Peyer's patch (tissue), 4 donors: Measurements from ENCODE around the gene SCN1B. TPM values are rescaled to one million over a fixed set of nuclear protein-coding genes. Genes with fewer than 3 reads are reported as not detected.

Experiments
- DNase-seq, 3 donors: peaks; one replicate each; pipeline ENCODE4 v3.0.0-alpha.2; 2017 to 2019
- H3K27ac ChIP-seq, 4 donors: fragments of 200-600 bp; sonication (generic); one replicate each; pipeline ENCODE4 v1.5.1; 2016 to 2019
- H3K27me3 ChIP-seq, 2 donors: fragments of 200-600 bp; sonication (generic); one replicate each; pipeline ENCODE4 v1.5.1; 2019
- H3K36me3 ChIP-seq, 3 donors: fragments of 200-600 bp; sonication (generic); one replicate each; pipeline ENCODE4 v1.5.1; 2016 to 2019
- H3K4me1 ChIP-seq, 4 donors: fragments of 200-600 bp; sonication (generic); one replicate each; pipeline ENCODE4 v1.5.1; 2016 to 2019
- H3K4me3 ChIP-seq, 4 donors: fragments of 200-600 bp; sonication (generic); 1 replicate in 3 of 4; 2 replicates in 1 of 4; pipeline ENCODE4 v1.5.1; 2016 to 2019; ENCODE audit warnings: mild to moderate bottlenecking in 1 of 4
- H3K9me3 ChIP-seq, 4 donors: fragments of 200-600 bp; sonication (generic); one replicate each; pipeline ENCODE4 v1.5.1; 2016 to 2019; ENCODE audit warnings: mild to moderate bottlenecking in 1 of 4
- CTCF ChIP-seq, 6 experiments: fragments of 450-650 bp in 4 of 6; fragments of 200-600 bp in 2 of 6; sonication (generic) in 1 of 6; IDR thresholded peaks; one replicate each; pipeline ENCODE4 v1.5.1; 2017 to 2019; ENCODE audit warnings: antibody characterized with exemption in 6 of 6, mild to moderate bottlenecking in 3 of 6, moderate library complexity in 1 of 6
- POLR2A ChIP-seq, 2 donors: fragments of 450-650 bp; IDR thresholded peaks; one replicate each; pipeline ENCODE4 v1.5.1; 2017; ENCODE audit warnings: antibody characterized with exemption in 2 of 2, mild to moderate bottlenecking in 2 of 2, moderate library complexity in 2 of 2
- total RNA-seq, 4 donors: library from RNA; depleted of rRNA; stranded (reverse); fragments of >200 nt; gene quantifications; one replicate each; pipeline ENCODE4 v1.1.0, GENCODE V29; 2016

The SCN1B gene
- total RNA-seq, 4 donors from 2014 or later, result 2.8 to 9.1 (median 5.1) TPM

DNA sequence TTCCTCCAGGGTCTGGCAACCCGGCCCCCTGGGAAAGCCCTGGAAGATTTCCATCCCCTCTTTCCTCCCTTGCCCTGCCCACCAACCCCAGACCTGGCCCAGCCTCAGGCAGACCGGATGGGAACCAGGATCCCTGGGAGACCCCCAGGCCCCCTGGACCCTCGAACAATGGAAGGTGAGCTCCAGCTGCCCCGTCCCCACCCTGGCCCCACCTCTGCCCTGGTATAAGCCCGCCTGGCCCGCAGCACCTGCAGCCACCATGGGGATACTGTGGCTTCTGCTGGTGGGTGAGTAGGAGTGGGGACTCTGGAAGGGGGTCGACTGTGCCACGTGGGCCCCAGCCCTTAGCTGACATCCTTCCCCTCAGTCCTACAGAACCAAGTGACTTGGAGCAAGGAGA is 43.7 kb downstream of the SCN1B start:
- no peak for TF ChIP-seq CTCF (IDR thresholded peaks at IDR 0.05)
- Histone ChIP-seq H3K9me3 (peaks cover 0 to 5% (median 2%) of the 10 kb centered on the region in 4 donors), H3K4me1 (peaks cover 0 to 3% (median 0%) of the 10 kb centered on the region in 4 donors), H3K4me3 (no peak overlapping the region), H3K27ac (no peak overlapping the region), H3K36me3 (no peaks in the 10 kb centered on the region), H3K27me3 (no peaks in the 10 kb centered on the region)
- no peak for DNase-seq

- H3K4me3 ChIP-seq, result no peak overlapping the region
- DNase-seq, result no peak
- peaks cover 0 to 5% (median 2%) of the 10 kb centered on the region in 4 donors for H3K9me3 ChIP-seq
- H3K36me3 ChIP-seq, result no peaks in the 10 kb centered on the region
- no peaks in the 10 kb centered on the region for H3K27me3 ChIP-seq
- peaks cover 0 to 3% (median 0%) of the 10 kb centered on the region in 4 donors for H3K4me1 ChIP-seq
- H3K27ac ChIP-seq, result no peak overlapping the region
- TF ChIP-seq POLR2A (IDR thresholded peaks at IDR 0.05) (no peak), CTCF (IDR thresholded peaks at IDR 0.05) (no peak)
These were observed 44.3 kb downstream of the SCN1B start for GRCh38 chr19:35074426-35075201.

GRCh38 chr19:35075202-35076025 is 45.1 kb downstream of the SCN1B start:
- Histone ChIP-seq H3K9me3 (peaks cover 0 to 4% (median 1%) of the 10 kb centered on the region in 4 donors), H3K4me1 (peaks cover 0 to 3% (median 0%) of the 10 kb centered on the region in 4 donors), H3K27me3 (no peaks in the 10 kb centered on the region), H3K4me3 (no peak overlapping the region), H3K27ac (no peak overlapping the region), H3K36me3 (no peaks in the 10 kb centered on the region)
- TF ChIP-seq CTCF (IDR thresholded peaks at IDR 0.05) (no peak), POLR2A (IDR thresholded peaks at IDR 0.05) (no peak)
- DNase-seq, result no peak

GRCh38 chr19:35076026-35076370 is 45.7 kb downstream of the SCN1B start:
- no peak for DNase-seq
- Histone ChIP-seq H3K27ac (no peak overlapping the region), H3K27me3 (no peaks in the 10 kb centered on the region), H3K4me1 (peaks cover 0 to 3% (median 0%) of the 10 kb centered on the region in 4 donors), H3K9me3 (no peaks in the 10 kb centered on the region), H3K36me3 (no peaks in the 10 kb centered on the region), H3K4me3 (no peak overlapping the region)
- TF ChIP-seq POLR2A (IDR thresholded peaks at IDR 0.05) (no peak), CTCF (IDR thresholded peaks at IDR 0.05) (no peak)

GRCh38 chr19:35076657-35077056 is 46.4 kb downstream of the SCN1B start:
- no peaks in the 10 kb centered on the region for H3K36me3 ChIP-seq
- H3K4me1 ChIP-seq, result peaks cover 0 to 3% (median 0%) of the 10 kb centered on the region in 4 donors
- no peak for DNase-seq
- no peak overlapping the region for H3K27ac ChIP-seq
- no peaks in the 10 kb centered on the region for H3K27me3 ChIP-seq
- H3K4me3 ChIP-seq, result no peak overlapping the region
- H3K9me3 ChIP-seq, result no peaks in the 10 kb centered on the region
- no peak for TF ChIP-seq POLR2A (IDR thresholded peaks at IDR 0.05)
- no peak for TF ChIP-seq CTCF (IDR thresholded peaks at IDR 0.05)
